Heart left ventricle (tissue), 16 donors: ENCODE measurements around the gene AEBP1. TPM values are rescaled to one million over a fixed set of nuclear protein-coding genes. Genes with fewer than 3 reads are reported as not detected.

Experiments
- ATAC-seq, 4 donors: fragments of 200-7000 bp; cut with Tn5 transposase; one replicate each; pipeline ENCODE4 v1.9.1; 2020 to 2022; ENCODE audit warnings: moderate library complexity in 4 of 4, mild to moderate bottlenecking in 3 of 4, moderate number of reproducible peaks in 1 of 4
- DNase-seq, 5 donors: peaks; one replicate each; pipeline ENCODE4 v3.0.0-alpha.2; 2020
- H3K27ac ChIP-seq, 12 donors: fragments of 200-600 bp; sonication (generic) in 4 of 12; one replicate each; pipeline versions ENCODE4 v1.5.0 to v1.8.0; 2016 to 2022; ENCODE audit warnings: mild to moderate bottlenecking in 2 of 12
- H3K27me3 ChIP-seq, 9 donors: fragments of 200-600 bp; sonication (generic) in 2 of 9; one replicate each; pipeline versions ENCODE4 v1.5.1 to v1.8.0; 2016 to 2022; ENCODE audit warnings: mild to moderate bottlenecking in 3 of 9
- H3K36me3 ChIP-seq, 9 donors: fragments of 200-600 bp; sonication (generic) in 2 of 9; one replicate each; pipeline versions ENCODE4 v1.5.0 to v1.8.0; 2018 to 2022; ENCODE audit warnings: mild to moderate bottlenecking in 2 of 9
- H3K4me1 ChIP-seq, 12 donors: fragments of 200-600 bp; sonication (generic) in 4 of 12; one replicate each; pipeline versions ENCODE4 v1.5.0 to v1.8.0; 2016 to 2022; ENCODE audit warnings: mild to moderate bottlenecking in 3 of 12
- H3K4me3 ChIP-seq, 12 donors: fragments of 200-600 bp; sonication (generic) in 4 of 12; one replicate each; pipeline versions ENCODE4 v1.5.0 to v1.8.0; 2017 to 2022; ENCODE audit warnings: mild to moderate bottlenecking in 9 of 12, moderate library complexity in 4 of 12
- H3K9me3 ChIP-seq, 12 donors: fragments of 200-600 bp; sonication (generic) in 4 of 12; one replicate each; pipeline versions ENCODE4 v1.5.0 to v1.8.0; 2016 to 2022; ENCODE audit warnings: mild to moderate bottlenecking in 1 of 12
- POLR2A ChIP-seq, 2 donors: fragments of 450-650 bp; IDR thresholded peaks; one replicate each; pipeline ENCODE4 v1.6.1; 2017; ENCODE audit warnings: antibody characterized with exemption in 2 of 2, mild to moderate bottlenecking in 2 of 2, moderate library complexity in 2 of 2
- WGBS, 4 donors: extraction: QIAGEN DNeasy Blood & Tissue Kit in 2 of 4; methylation state at CpG; one replicate each; pipeline versions ENCODE4 v1.1.5 to v1.1.7; 2013 to 2018; 5-methylcytosine and 5-hydroxymethylcytosine counted together
- intact Hi-C, 10 donors: fragments of 100-400 bp; cut with DNase I; formaldehyde crosslinking; loops; one replicate each; pipeline versions ENCODE4 v1.11.1 to v1.14.2; 2022
- polyA plus RNA-seq, 2 donors: library from polyadenylated mRNA; stranded (reverse); fragments of 200-250 nt; gene quantifications; one replicate each; pipeline ENCODE4 v1.2.3, GENCODE V29; 2013
- total RNA-seq, 9 donors: library from RNA; depleted of rRNA in 2 of 9; stranded (reverse); fragments of >200 nt in 2 of 9; fragmentation: NEBNext Ultra II Directional in 3 of 9; extraction: Animal tissue kit (Norgen Biotek cat#: 25700) in 3 of 9; gene quantifications; one replicate each; pipeline versions ENCODE4 v1.1.0 to v1.2.4, GENCODE V29; 2016 to 2023
- TF ChIP-seq, protein P1 (sequence below), 12 donors: fragments of 200-600 bp; sonication (generic) in 4 of 12; IDR thresholded peaks; one replicate each; pipeline versions ENCODE4 v1.5.0 to v1.8.0; 2018 to 2022; ENCODE audit warnings: antibody characterized with exemption in 12 of 12, mild to moderate bottlenecking in 5 of 12
- donor health status: ischemic (EF 13 %, LVEDD 7.1; RV severe dilation, severe dysfunction).
- donor health status: healthy with polysubstance abuse.
- donor health status: DM: no; HTN: yes; CAD: no.
- donor health status: DM: no; HTN: no; CAD: no.
- donor health status: ischemic (EF 25% LVEDD 6.9; RV normal size, moderate dysfunction).
- donor health status: ischemic (EF 25% LVEDD 5.7; RV mildly dilated, moderate dysfunction).
- donor health status: healthy.
- donor health status: DM: yes; HTN: yes; CAD: no.
- donor health status: ischemic (EF 35%, LVEDD 5.7; RV mildly dilated, moderate dysfunction).
- donor health status: nonischemic (EF 11% LVEDD 7.7; RV severe dilation, severe dysfunction).
- donor health status: DM: yes; HTN: yes; CAD: no.
- donor health status: PGD.
- donor health status: ischemic (EF 29% LVEDD 5.4; RV normal size, mild dysfunction).
- donor health status: nonischemic (EF 23%, LVEDD 6.1; RV moderate dilation, normal function).

The AEBP1 gene
- total and polyA plus RNA-seq, 11 donors, result 10.9 to 51.1 (median 23.2) TPM

GRCh38 chr7:44057849-44058758 is 46.0 kb upstream of the AEBP1 start:
- 89 to 90% (median 90%) methylated on average over 30 of the region's 30 CpGs for WGBS, 4 donors
- no peak for TF ChIP-seq POLR2A (IDR thresholded peaks at IDR 0.05)
- no peaks in the 10 kb centered on the region for H3K9me3 ChIP-seq
- H3K36me3 ChIP-seq, result peaks cover 2 to 96% (median 83%) of the 10 kb centered on the region in 9 donors
- peaks cover 0 to 34% (median 7%) of the 10 kb centered on the region in 12 donors for H3K4me1 ChIP-seq
- H3K4me3 ChIP-seq, result no peak overlapping the region
- DNase-seq (peak in 1 of 5 donors; percentile 26), ATAC-seq (no peak)
- no peaks in the 10 kb centered on the region for H3K27me3 ChIP-seq
- no peak overlapping the region for H3K27ac ChIP-seq
- intact Hi-C loops, result no loop called here

DNA sequence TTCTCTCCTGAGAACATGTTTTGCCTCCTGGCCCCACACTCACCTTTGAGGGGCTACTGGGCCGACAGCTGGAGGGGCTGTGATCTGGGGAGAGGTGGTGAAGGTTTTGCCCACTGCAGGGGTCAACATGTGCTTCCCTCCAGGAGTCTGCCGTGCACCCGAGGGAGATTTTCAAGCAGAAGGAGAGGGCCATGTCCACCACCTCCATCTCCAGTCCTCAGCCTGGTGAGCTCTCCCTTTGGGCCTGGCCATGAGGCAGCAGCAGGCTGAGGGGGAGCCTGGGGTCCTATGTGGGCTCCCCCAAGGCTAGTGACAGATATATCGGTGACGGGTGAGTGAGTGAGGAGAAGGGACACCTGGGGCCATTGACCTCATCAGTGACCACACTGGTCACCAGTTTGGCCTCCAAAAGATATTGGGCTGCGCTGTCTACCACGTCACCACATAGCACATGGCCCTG is 45.4 kb upstream of the AEBP1 start:
- H3K9me3 ChIP-seq, result no peaks in the 10 kb centered on the region
- intact Hi-C loops, result no loop called here
- no peak for ATAC-seq
- H3K27ac ChIP-seq, result no peak overlapping the region
- peak in 1 of 5 donors; percentile 17 for DNase-seq
- 86 to 90% (median 88%) methylated on average over 7 of the region's 7 CpGs for WGBS, 4 donors
- H3K4me1 ChIP-seq, result peaks cover 0 to 40% (median 8%) of the 10 kb centered on the region in 12 donors
- H3K36me3 ChIP-seq, result peaks cover 2 to 89% (median 76%) of the 10 kb centered on the region in 9 donors
- no peaks in the 10 kb centered on the region for H3K27me3 ChIP-seq
- TF ChIP-seq, protein P1, sequence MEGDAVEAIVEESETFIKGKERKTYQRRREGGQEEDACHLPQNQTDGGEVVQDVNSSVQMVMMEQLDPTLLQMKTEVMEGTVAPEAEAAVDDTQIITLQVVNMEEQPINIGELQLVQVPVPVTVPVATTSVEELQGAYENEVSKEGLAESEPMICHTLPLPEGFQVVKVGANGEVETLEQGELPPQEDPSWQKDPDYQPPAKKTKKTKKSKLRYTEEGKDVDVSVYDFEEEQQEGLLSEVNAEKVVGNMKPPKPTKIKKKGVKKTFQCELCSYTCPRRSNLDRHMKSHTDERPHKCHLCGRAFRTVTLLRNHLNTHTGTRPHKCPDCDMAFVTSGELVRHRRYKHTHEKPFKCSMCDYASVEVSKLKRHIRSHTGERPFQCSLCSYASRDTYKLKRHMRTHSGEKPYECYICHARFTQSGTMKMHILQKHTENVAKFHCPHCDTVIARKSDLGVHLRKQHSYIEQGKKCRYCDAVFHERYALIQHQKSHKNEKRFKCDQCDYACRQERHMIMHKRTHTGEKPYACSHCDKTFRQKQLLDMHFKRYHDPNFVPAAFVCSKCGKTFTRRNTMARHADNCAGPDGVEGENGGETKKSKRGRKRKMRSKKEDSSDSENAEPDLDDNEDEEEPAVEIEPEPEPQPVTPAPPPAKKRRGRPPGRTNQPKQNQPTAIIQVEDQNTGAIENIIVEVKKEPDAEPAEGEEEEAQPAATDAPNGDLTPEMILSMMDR (IDR thresholded peaks at IDR 0.05), result no peak
- TF ChIP-seq POLR2A (IDR thresholded peaks at IDR 0.05), result no peak
- no peak overlapping the region for H3K4me3 ChIP-seq

- no peaks in the 10 kb centered on the region for H3K9me3 ChIP-seq
- H3K27ac ChIP-seq, result peak overlapping the region in 3 of 12 donors; percentile 4 to 42 (median 18)
- DNase-seq, result peak in 2 of 5 donors; percentile 25 to 48
- H3K27me3 ChIP-seq, result no peaks in the 10 kb centered on the region
- no peak for ATAC-seq
- TF ChIP-seq, protein P1 (IDR thresholded peaks at IDR 0.05), result no peak
- TF ChIP-seq POLR2A (IDR thresholded peaks at IDR 0.05), result no peak
- H3K4me3 ChIP-seq, result no peak overlapping the region
- intact Hi-C loops, result no loop called here
- 80 to 87% (median 85%) methylated on average over 10 to 14 of the region's 14 CpGs for WGBS, 4 donors
- H3K4me1 ChIP-seq, result peaks cover 0 to 47% (median 10%) of the 10 kb centered on the region in 12 donors
- peaks cover 2 to 82% (median 70%) of the 10 kb centered on the region in 9 donors for H3K36me3 ChIP-seq
Observed at GRCh38 chr7:44059219-44060090, 44.7 kb upstream of the AEBP1 start.

GRCh38 chr7:44060091-44060947 is 43.8 kb upstream of the AEBP1 start:
- intact Hi-C loops, result no loop called here
- Histone ChIP-seq H3K4me1 (peaks cover 0 to 55% (median 16%) of the 10 kb centered on the region in 12 donors), H3K27ac (peak overlapping the region in 3 of 12 donors; percentile 4 to 42 (median 18)), H3K9me3 (no peaks in the 10 kb centered on the region), H3K36me3 (peaks cover 2 to 74% (median 61%) of the 10 kb centered on the region in 9 donors), H3K4me3 (no peak overlapping the region), H3K27me3 (no peaks in the 10 kb centered on the region)
- peak in 1 of 4 donors; percentile 1 for ATAC-seq
- DNase-seq, result peak in 2 of 5 donors; percentile 28 to 61
- 83 to 85% (median 84%) methylated on average over 15 to 21 of the region's 21 CpGs for WGBS, 4 donors
- TF ChIP-seq, protein P1 (IDR thresholded peaks at IDR 0.05), result no peak
